Activated T-cell treated with anti-CD3 and anti-CD28 coated beads, Interleukin-2, amount 50 U/mL, for 1 hour (primary cell): ENCODE data around the gene RAP1GAP2.
A peak's percentile ranks its signal among the peaks of the same experiment; 100 is the strongest.
"Not testable (repeated sequence)": the region's sequence is repeated elsewhere in the genome, so short reads cannot be mapped to it uniquely, and the experiment has no call there.

Experiments used
- DNase-seq: peaks from one replicate; pipeline ENCODE4 v3.0.0-alpha.2; 2020

The RAP1GAP2 gene

DNA sequence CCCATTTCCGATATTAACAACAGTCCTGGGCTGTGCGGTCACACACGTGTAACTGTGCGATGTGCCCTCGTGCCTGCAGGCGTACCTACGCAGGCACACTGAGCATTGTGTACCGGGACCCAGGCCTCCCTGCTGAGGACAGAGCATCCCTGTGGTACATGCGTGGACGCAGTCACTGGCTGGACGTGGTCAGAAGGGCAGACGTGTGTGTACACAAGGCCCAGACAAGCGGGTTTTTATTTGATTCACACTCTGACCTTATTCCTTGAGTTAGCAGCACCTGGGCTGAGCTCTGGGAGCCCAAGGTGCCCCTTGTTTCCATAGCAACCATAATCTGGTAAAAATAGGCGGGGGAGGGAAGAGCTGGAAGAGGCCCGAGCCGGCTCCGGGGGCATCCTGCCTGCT lies 19.5 kb downstream of the RAP1GAP2 start:
- no peak for DNase-seq

DNA sequence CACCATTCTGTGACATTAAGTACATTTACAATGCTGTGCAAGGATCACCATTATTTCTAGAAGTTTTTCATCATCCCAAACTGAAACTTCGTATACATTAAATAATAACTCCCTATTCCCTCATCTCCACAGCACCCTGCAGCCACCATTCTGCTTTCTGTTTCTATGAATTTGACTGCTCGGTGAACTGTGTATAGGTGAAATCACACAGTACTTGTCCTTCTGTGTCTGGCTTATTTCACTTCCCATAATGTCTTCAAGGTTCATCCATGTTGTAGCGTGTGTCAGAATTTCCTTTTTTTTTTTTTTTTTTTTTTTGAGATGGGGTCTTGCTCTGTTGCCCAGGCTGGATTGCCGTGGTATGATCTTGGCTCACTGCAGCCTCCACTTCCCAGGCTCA lies 20.4 kb downstream of the RAP1GAP2 start:
- DNase-seq = no peak

DNA sequence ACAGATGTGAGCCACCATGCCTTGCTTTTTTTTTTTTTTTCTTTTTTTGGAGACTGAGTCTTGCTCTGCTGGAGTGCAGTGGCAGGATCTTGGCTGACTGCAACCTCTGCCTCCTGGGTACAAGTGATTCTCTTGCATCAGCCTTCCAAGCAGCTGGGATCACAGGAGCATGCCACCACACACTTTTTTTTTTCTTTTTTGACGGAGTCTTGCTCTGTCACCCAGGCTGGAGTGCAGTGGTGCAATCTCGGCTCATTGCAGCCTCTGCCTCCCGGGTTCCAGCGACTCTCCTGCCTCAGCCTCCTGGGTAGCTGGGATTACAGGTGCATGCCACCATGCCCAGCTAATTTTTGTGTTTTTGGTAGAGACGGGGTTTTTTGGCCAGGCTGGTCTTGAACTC lies 23.1 kb downstream of the RAP1GAP2 start:
- DNase-seq = not testable (repeated sequence)

DNA sequence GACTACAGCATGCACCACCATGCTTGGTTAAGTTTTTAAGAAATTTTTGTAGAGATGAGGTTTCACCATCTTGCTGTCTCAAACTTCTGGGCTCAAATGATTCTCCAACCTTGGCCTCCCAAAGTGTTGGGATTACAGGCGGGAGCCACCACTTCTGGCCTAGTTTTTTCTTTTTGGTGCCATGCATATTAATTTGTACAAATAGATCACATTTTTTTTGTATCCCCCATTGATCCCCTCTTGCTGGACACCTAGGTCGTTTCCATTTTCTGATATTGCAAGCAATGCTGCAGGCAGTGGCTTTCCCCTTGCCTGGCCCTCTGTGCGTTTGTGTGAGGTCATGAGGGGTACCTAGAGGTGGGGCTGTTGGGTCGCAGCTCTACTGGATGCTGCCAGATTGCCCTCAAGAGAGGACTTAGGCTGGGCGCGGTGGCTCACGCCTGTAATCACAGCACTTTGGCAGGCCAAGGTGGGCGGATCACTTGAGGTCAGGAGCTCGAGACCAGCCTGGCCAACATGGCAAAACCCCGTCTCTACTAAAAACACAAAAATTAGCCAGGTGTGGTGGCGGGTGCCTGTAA lies 23.8 kb downstream of the RAP1GAP2 start:
- no peak for DNase-seq

DNA sequence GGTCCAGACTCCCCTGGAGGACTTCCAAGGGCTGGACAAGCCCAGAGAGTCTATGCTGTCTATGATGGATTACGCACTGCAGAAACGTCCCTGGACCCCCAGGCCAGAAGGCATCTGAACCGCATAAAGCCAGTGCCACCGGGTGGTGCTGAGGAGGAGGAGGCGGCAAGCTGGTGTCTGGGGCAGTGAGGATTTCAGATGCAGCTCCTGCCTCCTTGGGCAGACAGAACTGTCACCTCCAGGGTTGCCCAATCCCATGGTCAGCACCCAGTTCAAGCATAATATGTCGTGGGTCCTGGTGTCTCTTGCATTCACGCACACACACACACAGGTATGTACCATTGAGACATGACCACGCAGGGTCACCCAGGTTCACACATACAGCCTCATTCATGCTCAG lies 25.6 kb downstream of the RAP1GAP2 start:
- no peak for DNase-seq

DNA sequence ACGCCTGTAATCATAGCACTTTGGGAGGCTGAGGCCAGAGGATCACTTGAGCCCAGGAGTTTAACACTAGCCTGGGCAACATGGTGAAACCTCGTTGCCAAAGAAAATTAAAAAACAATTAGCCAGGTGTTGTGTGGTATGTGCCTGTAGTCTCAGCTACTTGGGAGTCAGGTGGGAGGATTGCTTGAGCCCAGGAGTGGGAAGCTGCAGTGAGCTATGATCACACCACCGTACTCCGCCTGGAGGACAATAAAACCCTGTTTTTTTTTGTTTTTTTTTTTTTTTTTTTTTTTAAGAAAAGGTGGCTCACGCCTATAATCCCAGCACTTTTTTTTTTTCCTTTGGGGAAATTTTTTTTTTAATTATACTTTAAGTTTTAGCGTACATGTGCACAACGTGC lies 26.1 kb downstream of the RAP1GAP2 start:
- no peak for DNase-seq

DNA sequence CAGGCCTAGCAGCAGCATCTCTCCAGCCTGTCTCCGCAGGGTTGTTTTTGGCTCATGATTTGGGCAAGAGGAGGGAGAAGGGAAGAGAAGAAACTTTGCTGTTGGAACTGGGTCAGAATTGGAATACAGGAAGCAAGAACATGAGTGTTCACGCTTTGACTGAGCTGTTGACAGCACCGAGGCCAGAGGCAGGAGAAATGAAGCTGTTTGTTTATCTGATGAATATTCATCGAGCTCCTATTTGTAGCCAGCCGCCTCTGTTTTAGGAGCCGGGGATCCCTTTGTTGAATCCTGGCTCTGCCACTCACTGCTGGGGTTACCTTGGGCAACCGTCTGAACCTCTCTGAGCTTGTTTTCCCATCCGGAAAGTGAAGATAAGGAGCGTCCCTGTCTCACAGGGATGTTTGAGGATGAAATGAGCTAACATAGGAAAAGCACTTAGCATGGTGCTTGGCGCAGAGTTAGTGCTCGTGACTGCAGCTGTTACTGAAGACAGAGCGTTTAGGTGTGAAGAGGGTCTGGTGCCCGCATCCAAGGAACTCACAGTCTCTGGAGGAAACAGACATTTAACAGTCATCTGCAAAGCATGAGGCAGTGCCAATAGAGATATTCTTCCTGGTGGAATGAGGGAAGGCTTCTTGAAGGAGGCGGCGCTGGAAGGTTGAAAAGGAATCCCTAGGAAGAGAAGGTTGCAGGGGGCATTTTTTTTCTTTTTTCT lies 29.2 kb downstream of the RAP1GAP2 start:
- DNase-seq = no peak

DNA sequence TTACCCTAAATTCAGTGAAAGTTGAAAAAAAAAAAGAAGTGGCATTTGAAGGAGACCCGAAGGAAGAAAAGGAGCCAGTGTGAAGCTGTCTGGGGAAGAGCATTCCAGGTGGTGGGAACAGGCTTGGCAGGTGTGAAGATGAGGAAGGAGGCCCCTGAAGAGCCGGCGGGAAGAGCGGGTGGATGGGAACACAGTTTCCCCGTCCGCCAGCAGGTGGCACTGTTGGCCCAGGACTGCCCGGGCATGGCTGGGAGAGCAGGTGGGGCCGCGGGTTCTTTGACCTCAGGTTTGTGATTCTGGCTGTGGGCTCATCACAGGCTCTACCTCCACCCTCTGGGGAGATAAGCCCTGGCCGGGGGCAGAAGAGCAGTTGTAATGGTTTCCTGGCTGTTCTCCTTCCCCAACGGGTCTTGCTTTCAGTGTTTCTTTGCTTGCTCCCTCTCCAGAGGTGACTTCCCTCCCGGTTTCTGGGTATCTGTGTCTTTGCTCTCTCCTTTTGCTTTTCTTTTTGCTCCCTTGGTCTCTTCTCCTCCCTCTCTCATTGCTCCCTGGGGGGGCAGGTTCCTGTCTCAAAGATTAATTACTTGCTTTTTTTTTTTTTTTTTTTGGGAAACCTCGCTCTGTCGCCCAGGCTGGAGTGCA lies 32.3 kb downstream of the RAP1GAP2 start:
- DNase-seq = peak; percentile 83

DNA sequence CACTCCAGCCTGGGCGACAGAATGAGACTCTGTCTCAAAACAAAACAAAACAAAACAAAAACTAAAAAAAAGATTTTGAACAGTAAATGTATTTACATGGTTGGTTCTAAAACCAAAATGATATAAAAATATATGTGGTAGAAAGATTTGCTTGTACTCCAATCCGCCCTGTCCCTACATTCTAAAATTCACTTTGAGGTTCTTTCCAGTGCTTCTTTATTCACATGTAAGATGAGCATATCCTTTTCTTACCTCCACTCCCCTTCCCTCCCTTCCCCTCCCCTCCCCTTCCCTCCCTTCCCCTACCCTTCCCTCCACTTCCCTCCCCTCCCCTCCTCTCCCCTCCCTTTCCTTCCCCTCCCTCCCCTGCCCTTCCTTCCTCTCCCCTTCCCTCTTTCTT lies 34.4 kb downstream of the RAP1GAP2 start:
- DNase-seq = no peak

DNA sequence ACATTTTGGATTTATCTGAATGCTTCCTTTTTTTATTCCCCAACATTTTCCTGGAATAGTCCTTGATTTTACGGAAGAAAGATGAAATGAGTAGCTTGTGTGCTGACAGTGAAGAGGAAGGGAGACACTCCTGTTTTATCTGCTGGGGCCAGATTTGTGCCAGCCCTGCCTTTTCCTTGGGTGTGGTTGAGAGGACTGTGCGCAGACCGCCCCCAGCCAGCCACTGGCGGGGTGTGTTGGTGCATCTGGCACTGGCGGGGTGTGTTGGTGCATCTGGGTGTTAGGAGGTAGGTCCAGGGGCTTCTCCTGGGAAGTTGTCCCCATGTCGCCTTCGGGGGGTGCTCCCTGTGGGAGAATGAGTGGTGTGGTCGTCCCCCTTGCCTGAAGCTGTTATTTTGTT lies 39.5 kb downstream of the RAP1GAP2 start:
- DNase-seq = no peak

DNA sequence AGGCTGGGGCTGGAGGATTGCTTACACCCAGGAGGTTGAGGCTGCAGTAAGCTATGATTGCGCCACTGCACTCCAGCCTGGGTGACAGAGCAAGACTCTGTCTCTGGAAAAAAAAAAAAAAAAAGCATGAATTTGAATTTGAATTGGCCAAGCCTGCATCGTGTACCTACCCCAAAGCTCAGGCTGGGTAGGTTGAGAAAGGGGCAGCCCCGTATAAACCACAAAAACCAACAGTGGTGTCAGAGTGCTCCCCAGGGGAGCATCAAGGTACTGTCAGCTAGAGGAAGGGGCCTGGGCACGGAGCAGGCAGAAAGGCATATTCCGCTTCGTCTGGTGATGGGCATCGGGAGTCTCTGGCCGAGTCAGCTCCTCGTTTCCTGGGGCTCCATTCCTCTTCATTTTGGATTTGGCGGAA lies 40.9 kb downstream of the RAP1GAP2 start:
- peak; percentile 45 for DNase-seq

DNA sequence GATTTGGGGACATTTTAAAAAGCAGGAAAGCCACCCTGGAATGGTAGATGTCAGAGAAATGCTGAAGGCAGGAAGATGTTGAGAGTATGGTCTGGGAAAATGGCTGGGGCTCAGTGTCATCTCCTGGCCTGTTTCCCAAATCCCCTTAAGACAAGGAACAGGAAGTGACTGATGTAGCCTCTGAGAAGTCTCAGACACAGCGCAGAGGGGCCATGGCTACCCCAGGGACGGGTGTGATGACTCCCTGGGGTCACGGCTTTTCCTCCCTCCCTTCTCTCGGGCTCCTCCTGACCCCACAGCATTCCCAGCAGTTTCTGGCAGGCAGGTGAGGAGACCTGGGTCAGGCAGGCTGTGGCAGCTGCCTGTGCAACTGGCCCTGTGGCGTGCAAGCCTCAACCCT lies 45.4 kb downstream of the RAP1GAP2 start:
- DNase-seq = no peak

DNA sequence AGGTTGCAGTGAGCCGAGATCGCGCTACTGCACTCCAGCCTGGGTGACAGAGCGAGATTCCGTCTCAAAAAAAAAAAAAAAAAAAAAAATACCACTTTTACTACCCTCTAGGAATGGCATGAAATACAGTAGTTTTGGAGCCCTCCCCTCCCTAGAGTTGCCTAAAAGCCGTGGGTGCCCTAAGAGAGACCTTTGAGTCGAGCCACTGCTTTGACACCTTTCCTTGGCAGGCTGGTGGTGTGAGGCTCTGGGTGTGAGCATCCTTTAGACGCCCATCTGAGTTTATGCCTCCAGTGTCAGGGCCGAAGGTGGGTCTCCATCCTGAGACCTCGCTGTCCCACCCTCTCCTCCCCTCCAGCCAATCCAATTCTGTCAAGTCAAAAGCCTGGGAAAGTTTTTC lies 46.2 kb downstream of the RAP1GAP2 start:
- no peak for DNase-seq

DNA sequence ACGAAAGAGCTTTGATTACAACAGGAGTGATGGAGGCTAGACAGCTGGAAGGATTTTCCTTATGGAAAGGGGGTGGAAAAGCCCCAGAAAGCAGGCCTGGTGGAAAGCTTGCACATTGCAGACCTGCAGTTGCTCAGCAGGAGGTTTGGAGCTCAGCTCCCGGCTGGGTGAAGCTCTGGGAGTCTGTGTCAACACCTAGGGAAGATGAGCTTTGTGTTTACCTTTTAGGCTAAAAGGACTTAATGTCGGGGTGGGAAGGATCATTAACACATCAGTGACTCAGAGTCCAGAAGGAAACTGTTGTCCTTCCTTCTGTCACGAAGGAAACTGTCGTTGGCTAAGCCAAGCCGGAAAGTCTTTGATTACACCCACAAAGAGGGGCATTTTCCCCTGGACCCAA lies 48.2 kb downstream of the RAP1GAP2 start:
- DNase-seq = no peak

DNA sequence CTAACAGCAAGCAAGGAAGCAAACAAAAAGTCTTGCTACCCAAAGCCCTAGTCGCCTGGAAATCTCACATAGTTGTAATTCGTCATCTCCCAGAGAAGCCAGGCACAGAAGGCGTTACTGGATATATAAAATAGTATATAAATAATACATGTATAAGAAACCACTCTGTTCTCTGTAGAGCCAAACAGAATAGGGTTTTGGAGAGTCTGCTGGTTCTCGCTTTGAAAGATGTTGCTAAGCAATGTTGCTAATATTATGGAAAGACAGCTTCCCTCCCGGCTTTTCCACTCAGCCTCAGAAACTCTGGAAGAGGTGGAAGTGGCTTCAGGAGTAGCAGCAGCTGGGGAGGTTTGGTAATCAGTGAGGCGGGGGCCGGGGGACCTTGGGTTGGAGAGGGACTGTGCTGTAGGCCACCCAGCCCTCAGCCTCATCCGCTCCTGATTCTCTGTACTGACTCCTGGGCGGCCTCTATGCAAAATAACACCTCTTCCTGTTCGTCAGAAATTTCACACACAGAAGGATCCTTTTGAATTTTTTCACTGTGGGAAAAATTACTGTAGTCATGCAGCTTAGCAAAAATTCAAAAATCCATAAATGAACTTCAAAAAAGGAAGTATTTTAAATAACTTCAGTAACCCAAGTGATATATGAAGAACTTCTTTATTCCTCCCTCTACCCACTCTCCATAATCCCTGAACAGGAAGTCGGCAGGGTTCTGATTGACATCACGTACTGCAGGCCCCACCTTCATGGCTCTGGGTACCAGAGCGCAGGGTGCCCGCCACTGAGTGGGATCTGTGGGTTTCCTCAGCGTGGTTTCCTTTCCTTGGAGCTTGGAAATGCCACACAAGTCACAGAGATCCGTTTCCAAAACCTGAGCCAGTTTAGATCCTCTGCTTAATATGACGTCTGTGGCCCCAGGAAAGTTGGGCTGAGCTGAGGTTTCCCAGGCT lies 51.4 kb downstream of the RAP1GAP2 start:
- DNase-seq = no peak

DNA sequence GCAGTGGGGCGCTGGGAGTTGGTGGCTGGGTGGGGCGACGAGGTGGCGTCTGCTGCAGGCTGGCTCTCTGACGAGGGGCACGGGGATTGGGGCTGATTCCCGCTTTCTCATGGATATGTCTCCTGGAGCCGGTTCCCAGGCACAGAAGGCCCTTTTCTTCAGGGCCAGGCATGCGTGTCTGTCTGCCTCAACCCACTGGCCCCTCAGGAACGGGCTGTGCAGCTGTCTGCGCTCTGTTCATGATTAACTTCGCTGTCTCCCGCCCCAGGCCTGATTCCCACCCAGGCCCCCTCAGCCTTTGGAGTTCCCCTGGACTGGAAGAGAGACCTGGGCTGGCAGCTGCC lies 53.1 kb downstream of the RAP1GAP2 start:
- no peak for DNase-seq

DNA sequence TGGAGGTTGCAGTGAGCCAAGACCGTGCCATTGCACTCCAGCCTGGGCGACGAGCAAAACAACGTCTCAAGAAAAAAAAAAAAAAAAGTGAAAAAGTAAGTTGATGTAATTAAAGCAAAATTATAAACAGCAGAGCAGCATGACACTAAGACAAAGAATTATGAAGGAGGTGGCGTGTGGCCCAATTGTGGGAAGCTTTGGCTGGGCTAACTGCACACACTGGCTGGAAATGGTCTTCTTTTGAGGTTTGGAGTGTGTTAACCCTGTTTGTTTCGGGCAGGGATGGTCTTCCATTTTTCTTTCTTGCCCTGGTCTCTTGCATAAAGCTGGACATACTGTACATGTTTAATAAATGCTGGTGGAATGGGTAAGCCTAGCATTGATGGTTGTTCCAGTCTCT lies 54.8 kb downstream of the RAP1GAP2 start:
- DNase-seq = no peak

DNA sequence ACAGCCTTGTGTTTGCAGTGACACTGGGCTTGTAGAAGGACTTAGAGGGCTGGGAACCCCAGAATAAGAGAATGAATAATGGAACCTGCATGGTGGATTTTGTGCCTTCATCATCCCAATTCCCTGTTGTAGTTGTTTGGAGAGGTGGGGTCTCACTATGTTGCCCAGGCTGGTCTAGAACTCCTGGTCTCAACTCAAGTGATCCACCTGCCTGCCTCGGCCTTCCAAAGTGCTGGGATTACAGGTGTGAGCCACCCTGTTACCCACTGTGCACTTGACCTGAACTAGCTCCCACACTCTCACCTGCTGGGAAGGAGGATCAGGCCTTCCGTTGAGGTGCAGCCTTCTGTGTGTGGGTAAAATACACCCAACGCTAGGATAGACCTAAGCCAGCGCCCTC lies 55.4 kb downstream of the RAP1GAP2 start:
- no peak for DNase-seq

DNA sequence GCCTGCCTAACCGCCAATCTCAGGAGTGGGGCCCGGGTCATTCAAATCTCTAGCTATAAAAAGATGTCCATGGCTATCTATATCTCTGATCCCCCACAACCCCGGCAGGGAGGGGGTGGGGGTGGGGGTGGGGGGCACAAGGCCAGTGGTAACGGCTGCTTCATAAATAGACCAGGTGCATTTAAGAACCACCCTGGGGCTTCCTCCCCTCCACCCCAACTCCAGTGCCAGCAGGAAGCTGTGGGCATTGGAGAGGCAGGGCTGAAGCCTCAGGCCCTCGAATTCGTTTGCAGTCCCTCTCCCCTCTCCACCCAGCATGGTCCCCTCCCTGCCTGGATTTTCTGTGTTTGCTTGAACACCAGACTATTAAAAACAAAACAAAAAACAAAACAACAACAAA lies 56.0 kb downstream of the RAP1GAP2 start:
- no peak for DNase-seq

DNA sequence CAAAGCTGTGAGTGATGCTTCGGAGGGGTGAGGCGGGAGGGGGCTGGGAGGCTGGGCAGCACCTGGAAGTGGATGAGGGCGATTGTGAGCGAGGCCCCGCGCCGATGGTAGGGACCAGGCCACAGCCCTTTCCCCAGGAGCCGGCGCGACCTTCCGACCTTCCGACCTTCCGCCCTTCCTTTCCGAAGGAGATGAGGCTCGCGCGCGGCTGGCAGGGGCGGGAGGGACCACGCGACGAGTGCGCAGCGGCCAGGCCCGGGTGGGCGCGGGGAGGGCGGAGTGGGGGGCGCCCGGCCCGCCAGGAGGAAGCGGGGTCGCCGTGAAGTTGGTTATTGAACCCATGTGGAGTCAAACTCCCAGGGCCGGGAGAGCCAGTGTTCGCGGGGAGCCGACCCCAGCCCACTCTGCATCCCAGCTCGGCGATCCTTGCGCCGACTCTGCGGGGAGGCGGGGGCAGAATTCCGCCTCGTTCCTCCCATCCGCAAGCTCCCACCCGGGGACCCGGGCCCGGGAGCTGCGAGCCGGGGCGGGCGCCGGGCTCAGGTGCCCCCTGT lies 56.6 kb downstream of the RAP1GAP2 start:
- peak; percentile 20 for DNase-seq

DNA sequence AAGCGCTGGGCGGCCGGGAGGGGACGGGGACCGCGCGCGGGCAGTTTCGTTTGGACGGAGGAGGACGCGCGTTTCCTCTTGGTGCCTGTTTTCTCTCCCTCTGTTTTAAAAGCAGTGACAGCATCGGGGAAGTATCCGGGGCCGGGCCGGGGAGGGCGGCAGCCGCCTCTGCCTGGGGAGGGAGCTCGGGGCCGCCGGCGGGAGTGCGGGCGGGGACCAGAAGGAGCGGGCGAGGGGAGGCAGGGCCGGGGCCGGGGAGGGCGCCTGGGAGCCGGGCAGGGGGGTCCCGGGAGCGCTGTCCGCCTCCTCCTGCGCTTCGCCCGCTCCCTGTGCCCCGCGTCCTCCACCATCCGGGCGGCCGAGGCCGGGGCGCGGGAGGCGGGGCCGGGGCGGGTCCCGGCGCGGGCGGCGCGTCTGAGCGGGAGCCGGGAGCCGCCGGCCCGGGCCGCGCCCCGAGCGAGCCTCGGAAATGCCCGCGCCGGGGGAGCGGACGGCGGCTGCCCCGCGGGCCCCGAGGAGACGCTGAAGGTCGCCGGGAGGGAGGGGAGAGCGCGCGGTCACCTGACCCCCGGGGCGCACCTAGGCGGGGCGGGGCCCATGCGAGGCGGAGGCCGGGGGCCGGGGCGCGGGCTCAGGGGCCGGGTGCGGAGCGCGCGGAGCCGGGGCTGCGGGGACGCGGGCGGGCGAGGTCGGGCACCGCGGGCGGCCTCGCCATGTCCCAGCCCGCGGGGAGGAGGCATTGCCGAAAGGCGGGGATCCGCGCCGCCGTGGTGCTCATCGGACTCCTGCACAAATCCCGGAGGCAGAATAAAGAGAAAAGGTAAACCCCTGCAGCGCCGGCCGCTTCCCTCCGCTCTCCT lies 57.3 kb downstream of the RAP1GAP2 start:
- DNase-seq = peak; percentile 52
